Measurements from ENCODE around the gene GHRHR. TPM values are rescaled to one million over a fixed set of nuclear protein-coding genes. Genes with fewer than 3 reads are reported as not detected.

GHRHR gene
- total RNA-seq, 1 donor from 2014 or later: not detected

GRCh38 chr7:30989008-30989823, 25.5 kb downstream of the GHRHR start:
- no peaks in the 10 kb centered on the region for H3K36me3 Mint-ChIP-seq (ENCODE audit: low read depth)
- peaks cover 24% of the 10 kb centered on the region for H3K27me3 Mint-ChIP-seq
- H3K4me1 Mint-ChIP-seq: peaks cover 2% of the 10 kb centered on the region
- H3K9me3 Mint-ChIP-seq: no peaks in the 10 kb centered on the region
- no peak for DNase-seq
- intact Hi-C loops (cut with micrococcal nuclease): no loop called here
- H3K4me3 Mint-ChIP-seq: no peak overlapping the region
- no peak overlapping the region for H3K27ac Mint-ChIP-seq

- intact Hi-C loops (cut with micrococcal nuclease): no loop called here
- no peak overlapping the region for H3K27ac Mint-ChIP-seq
- H3K4me1 Mint-ChIP-seq: peaks cover 2% of the 10 kb centered on the region
- H3K9me3 Mint-ChIP-seq: no peaks in the 10 kb centered on the region
- no peak overlapping the region for H3K4me3 Mint-ChIP-seq
- no peak for DNase-seq
- peaks cover 19% of the 10 kb centered on the region for H3K27me3 Mint-ChIP-seq
- H3K36me3 Mint-ChIP-seq (ENCODE audit: low read depth): no peaks in the 10 kb centered on the region
Measured at GRCh38 chr7:30989824-30990672, 26.3 kb downstream of the GHRHR start.

- Mint-ChIP-seq H3K4me3 (no peak overlapping the region), H3K27me3 (peaks cover 13% of the 10 kb centered on the region), H3K27ac (no peak overlapping the region), H3K4me1 (peaks cover 2% of the 10 kb centered on the region), H3K9me3 (no peaks in the 10 kb centered on the region), H3K36me3 (ENCODE audit: low read depth) (no peaks in the 10 kb centered on the region)
- intact Hi-C loops (cut with micrococcal nuclease): no loop called here
- DNase-seq: no peak
Measured at GRCh38 chr7:30990673-30991170, 27.0 kb downstream of the GHRHR start.

- no peak overlapping the region for H3K4me3 Mint-ChIP-seq
- no peaks in the 10 kb centered on the region for H3K9me3 Mint-ChIP-seq
- no peak for DNase-seq
- intact Hi-C loops (cut with micrococcal nuclease): no loop called here
- no peaks in the 10 kb centered on the region for H3K27me3 Mint-ChIP-seq
- no peak overlapping the region for H3K27ac Mint-ChIP-seq
- H3K4me1 Mint-ChIP-seq: peaks cover 2% of the 10 kb centered on the region
- no peaks in the 10 kb centered on the region for H3K36me3 Mint-ChIP-seq (ENCODE audit: low read depth)
Measured at GRCh38 chr7:30992414-30992813, 28.7 kb downstream of the GHRHR start.

GRCh38 chr7:30994206-30995100, 30.7 kb downstream of the GHRHR start:
- no peak for DNase-seq
- no peaks in the 10 kb centered on the region for H3K27me3 Mint-ChIP-seq
- intact Hi-C loops (cut with micrococcal nuclease): no loop called here
- H3K27ac Mint-ChIP-seq: no peak overlapping the region
- no peak overlapping the region for H3K4me3 Mint-ChIP-seq
- H3K36me3 Mint-ChIP-seq (ENCODE audit: low read depth): no peaks in the 10 kb centered on the region
- no peaks in the 10 kb centered on the region for H3K4me1 Mint-ChIP-seq
- H3K9me3 Mint-ChIP-seq: no peaks in the 10 kb centered on the region

- Mint-ChIP-seq H3K27me3 (no peaks in the 10 kb centered on the region), H3K27ac (no peak overlapping the region), H3K4me1 (no peaks in the 10 kb centered on the region), H3K4me3 (no peak overlapping the region), H3K36me3 (ENCODE audit: low read depth) (no peaks in the 10 kb centered on the region), H3K9me3 (no peaks in the 10 kb centered on the region)
- intact Hi-C loops (cut with micrococcal nuclease): no loop called here
- no peak for DNase-seq
Measured at GRCh38 chr7:30995536-30995935, 31.8 kb downstream of the GHRHR start.

- intact Hi-C loops (cut with micrococcal nuclease): no loop called here
- no peak overlapping the region for H3K4me3 Mint-ChIP-seq
- H3K4me1 Mint-ChIP-seq: no peaks in the 10 kb centered on the region
- no peaks in the 10 kb centered on the region for H3K27me3 Mint-ChIP-seq
- H3K27ac Mint-ChIP-seq: no peak overlapping the region
- H3K36me3 Mint-ChIP-seq (ENCODE audit: low read depth): no peaks in the 10 kb centered on the region
- no peaks in the 10 kb centered on the region for H3K9me3 Mint-ChIP-seq
- no peak for DNase-seq
Measured at GRCh38 chr7:30996256-30996655, 32.5 kb downstream of the GHRHR start.

GRCh38 chr7:30996883-30997282, 33.1 kb downstream of the GHRHR start:
- intact Hi-C loops (cut with micrococcal nuclease): no loop called here
- H3K27me3 Mint-ChIP-seq: no peaks in the 10 kb centered on the region
- no peaks in the 10 kb centered on the region for H3K9me3 Mint-ChIP-seq
- H3K36me3 Mint-ChIP-seq (ENCODE audit: low read depth): no peaks in the 10 kb centered on the region
- no peak overlapping the region for H3K27ac Mint-ChIP-seq
- no peak for DNase-seq
- H3K4me3 Mint-ChIP-seq: no peak overlapping the region
- no peaks in the 10 kb centered on the region for H3K4me1 Mint-ChIP-seq

GRCh38 chr7:30997316-30997715, 33.6 kb downstream of the GHRHR start:
- Mint-ChIP-seq H3K27ac (no peak overlapping the region), H3K36me3 (ENCODE audit: low read depth) (no peaks in the 10 kb centered on the region), H3K4me1 (no peaks in the 10 kb centered on the region), H3K4me3 (no peak overlapping the region), H3K27me3 (no peaks in the 10 kb centered on the region), H3K9me3 (no peaks in the 10 kb centered on the region)
- DNase-seq: no peak
- intact Hi-C loops (cut with micrococcal nuclease): no loop called here

GRCh38 chr7:30998180-30998579, 34.4 kb downstream of the GHRHR start:
- Mint-ChIP-seq H3K27ac (no peak overlapping the region), H3K4me1 (no peaks in the 10 kb centered on the region), H3K9me3 (no peaks in the 10 kb centered on the region), H3K4me3 (no peak overlapping the region), H3K27me3 (no peaks in the 10 kb centered on the region), H3K36me3 (ENCODE audit: low read depth) (no peaks in the 10 kb centered on the region)
- intact Hi-C loops (cut with micrococcal nuclease): no loop called here
- no peak for DNase-seq

GRCh38 chr7:31000161-31000693, 36.5 kb downstream of the GHRHR start:
- H3K4me1 Mint-ChIP-seq: no peaks in the 10 kb centered on the region
- H3K4me3 Mint-ChIP-seq: no peak overlapping the region
- DNase-seq: no peak
- H3K36me3 Mint-ChIP-seq (ENCODE audit: low read depth): no peaks in the 10 kb centered on the region
- H3K27ac Mint-ChIP-seq: no peak overlapping the region
- no peaks in the 10 kb centered on the region for H3K9me3 Mint-ChIP-seq
- intact Hi-C loops (cut with micrococcal nuclease): no loop called here
- no peaks in the 10 kb centered on the region for H3K27me3 Mint-ChIP-seq

- no peaks in the 10 kb centered on the region for H3K9me3 Mint-ChIP-seq
- H3K36me3 Mint-ChIP-seq (ENCODE audit: low read depth): no peaks in the 10 kb centered on the region
- intact Hi-C loops (cut with micrococcal nuclease): no loop called here
- no peaks in the 10 kb centered on the region for H3K4me1 Mint-ChIP-seq
- H3K27ac Mint-ChIP-seq: no peak overlapping the region
- no peaks in the 10 kb centered on the region for H3K27me3 Mint-ChIP-seq
- no peak overlapping the region for H3K4me3 Mint-ChIP-seq
- DNase-seq: no peak
Measured at GRCh38 chr7:31000779-31001178, 37.0 kb downstream of the GHRHR start.

GRCh38 chr7:31002256-31002655, 38.5 kb downstream of the GHRHR start:
- DNase-seq: no peak
- Mint-ChIP-seq H3K4me1 (no peaks in the 10 kb centered on the region), H3K27me3 (peaks cover 2% of the 10 kb centered on the region), H3K9me3 (no peaks in the 10 kb centered on the region), H3K4me3 (no peak overlapping the region), H3K27ac (no peak overlapping the region), H3K36me3 (ENCODE audit: low read depth) (no peaks in the 10 kb centered on the region)
- intact Hi-C loops (cut with micrococcal nuclease): no loop called here
